ENCODE data around the gene EMILIN3.

The EMILIN3 gene, protein sequence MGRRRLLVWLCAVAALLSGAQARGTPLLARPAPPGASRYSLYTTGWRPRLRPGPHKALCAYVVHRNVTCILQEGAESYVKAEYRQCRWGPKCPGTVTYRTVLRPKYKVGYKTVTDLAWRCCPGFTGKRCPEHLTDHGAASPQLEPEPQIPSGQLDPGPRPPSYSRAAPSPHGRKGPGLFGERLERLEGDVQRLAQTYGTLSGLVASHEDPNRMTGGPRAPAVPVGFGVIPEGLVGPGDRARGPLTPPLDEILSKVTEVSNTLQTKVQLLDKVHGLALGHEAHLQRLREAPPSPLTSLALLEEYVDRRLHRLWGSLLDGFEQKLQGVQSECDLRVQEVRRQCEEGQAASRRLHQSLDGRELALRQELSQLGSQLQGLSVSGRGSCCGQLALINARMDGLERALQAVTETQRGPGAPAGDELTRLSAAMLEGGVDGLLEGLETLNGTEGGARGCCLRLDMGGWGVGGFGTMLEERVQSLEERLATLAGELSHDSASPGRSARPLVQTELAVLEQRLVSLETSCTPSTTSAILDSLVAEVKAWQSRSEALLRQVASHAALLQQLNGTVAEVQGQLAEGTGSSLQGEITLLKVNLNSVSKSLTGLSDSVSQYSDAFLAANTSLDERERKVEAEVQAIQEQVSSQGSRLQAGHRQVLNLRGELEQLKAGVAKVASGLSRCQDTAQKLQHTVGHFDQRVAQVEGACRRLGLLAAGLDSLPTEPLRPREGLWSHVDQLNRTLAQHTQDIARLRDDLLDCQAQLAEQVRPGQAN

GRCh38 chr20:41366546-41367392 is at the start of gene EMILIN3:
Gene EMILIN3 (minus strand): TSS chr20:41366818. CDS start chr20:41366634, 184 bp downstream.
- peak; percentile 88 for DNase-seq (ENCODE audit: low spot score)

DNA sequence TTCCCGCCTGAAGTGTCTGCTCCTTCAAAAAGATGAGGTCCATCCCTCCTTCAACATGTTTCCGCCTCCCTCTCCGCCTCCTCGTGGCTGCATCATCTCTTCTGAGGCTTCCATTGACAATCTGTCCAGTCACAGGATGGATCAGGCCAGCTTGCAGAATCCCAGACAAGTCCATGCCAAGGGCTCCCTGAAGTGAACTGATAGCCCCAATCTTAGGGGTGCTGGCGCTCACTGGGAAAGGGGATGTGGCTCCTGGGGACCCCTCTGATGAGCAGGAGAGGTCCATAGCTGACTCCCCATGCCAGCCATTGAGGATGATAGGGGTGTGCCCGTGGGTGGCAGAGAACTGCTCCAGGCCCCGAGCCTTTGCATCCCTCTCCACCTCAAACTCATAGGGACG is 48.6 kb upstream of the EMILIN3 start:
- no peak for DNase-seq (ENCODE audit: low spot score)

GRCh38 chr20:41413169-41413568 is 46.6 kb upstream of the EMILIN3 start:
- no peak for DNase-seq (ENCODE audit: low spot score)

DNA sequence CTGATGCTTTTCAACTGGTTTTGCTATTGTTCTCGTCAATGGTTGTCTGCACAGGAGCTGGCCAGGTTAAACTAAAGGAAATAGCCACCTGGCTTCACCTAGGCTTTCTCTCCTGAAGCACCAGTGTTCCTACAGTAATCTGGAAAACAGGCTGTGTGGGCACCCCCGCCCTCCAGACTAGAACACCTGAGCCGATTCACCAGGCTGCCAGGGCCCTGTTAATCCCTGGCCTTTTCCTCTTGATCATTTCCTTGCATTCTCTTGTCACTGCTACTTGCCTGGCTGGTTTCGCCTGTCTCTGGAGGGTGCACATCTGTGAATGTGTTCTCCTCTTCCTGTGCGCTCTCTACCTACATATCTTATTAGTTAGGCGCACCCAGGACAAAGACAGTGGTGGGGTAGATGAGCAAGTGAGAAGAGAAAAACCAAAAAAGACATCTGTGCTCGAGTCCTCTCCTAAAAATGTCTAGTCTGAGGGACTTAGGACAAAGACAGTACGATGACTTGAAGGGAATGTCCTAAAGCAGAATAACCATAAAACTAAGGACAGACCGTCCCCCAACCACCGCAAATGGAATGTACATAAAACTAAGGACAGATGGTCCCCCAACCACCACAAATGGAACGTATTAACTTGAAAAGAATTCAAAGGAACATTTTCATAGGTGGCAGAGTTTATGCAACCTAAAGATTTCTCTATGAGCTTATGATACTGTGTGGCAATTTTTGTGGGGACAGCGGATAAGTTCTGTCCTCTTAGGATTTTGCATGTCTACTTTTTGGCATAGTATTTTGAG is 45.9 kb upstream of the EMILIN3 start:
- DNase-seq (ENCODE audit: low spot score), result no peak

DNA sequence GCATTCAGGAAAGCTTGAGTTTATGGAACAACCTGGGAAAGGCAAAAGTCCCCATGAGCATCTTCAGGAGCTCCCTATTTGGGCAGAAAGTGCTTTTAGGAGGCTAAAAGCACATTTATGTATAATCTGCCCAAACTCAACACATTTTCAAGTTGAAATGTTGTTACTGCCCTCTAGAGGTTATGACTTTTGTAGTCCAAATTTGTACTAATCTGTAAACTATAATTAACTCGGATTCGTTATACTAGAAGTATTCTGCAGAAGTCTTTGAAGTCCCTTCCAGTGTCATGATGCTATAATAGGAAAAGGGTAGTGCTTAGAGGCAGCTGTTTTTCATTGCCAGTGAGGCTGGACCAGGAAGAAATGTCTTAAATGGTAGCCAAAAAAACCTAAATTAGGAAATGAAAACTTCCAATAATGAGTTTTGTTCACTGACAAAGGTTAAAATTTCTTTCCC is 44.8 kb upstream of the EMILIN3 start:
- no peak for DNase-seq (ENCODE audit: low spot score)

DNA sequence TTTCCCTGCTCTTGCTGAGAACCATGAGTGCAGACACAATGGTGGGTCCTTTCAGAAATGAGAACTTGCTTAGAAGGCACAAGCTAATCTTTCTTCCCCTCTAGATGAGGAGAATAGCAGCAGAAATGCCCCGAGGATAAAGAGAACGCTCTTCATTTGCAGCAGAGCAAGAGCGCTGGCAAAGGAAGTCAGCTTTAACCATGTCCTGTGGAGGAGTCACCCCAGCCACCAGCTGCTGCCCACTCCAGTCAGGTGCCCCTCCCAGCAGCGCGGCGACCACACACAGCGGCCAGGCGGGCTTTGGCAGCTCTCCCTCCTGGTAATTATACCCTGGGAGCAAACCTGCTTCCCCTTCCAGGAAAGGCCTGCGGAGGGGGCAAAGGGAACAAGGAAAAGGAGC is 42.4 kb upstream of the EMILIN3 start:
- DNase-seq (ENCODE audit: low spot score), result no peak

GRCh38 chr20:41408156-41408794 is 41.7 kb upstream of the EMILIN3 start:
- no peak for DNase-seq (ENCODE audit: low spot score)

DNA sequence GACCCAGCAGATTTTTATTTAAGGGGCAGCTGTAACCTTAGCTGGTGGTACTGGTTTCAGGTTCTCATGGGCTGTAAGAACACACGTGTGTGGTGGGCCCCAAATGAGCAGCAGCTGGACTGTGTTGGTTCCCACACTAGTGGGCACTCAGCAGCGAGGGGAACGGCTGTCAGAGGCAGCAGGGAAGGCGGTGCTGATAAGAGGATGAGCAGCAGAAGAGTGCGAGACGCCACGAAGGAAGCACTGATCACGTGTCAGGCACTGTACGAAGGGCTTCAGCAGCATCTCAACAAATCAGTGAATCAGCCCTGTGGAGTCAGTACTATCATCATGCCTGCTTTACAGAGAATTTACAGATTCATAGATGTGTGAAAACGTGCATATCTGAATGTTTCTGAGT is 41.0 kb upstream of the EMILIN3 start:
- no peak for DNase-seq (ENCODE audit: low spot score)

DNA sequence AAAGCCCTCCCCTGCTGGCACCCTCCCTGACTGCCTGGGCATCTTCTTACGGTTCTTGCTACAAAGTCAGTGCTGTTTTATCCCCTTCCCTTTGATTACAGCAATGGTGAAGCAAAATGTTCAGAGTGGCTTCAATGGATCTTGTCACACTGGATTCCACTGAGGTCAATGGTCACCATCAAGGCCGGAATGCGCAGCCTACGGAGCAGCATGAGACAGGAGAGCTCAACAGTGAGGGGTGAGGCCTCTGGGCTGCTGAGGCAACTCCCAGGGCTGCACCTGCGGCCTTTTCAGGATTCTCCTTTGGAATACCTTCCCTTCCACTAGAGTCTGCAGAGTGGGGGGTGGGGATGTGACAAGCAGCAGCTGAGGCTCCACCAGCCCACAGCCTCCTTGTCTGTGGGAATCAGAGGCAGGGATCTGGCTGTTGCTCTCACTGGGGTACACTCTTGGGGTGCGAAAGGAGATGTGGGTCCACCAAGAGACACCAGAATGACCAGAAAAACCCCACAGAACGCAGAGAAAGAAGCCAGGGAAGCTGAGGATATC is 40.4 kb upstream of the EMILIN3 start:
- no peak for DNase-seq (ENCODE audit: low spot score)

- peak; percentile 66 for DNase-seq (ENCODE audit: low spot score)
Observed at GRCh38 chr20:41406353-41406752, 39.7 kb upstream of the EMILIN3 start.

DNA sequence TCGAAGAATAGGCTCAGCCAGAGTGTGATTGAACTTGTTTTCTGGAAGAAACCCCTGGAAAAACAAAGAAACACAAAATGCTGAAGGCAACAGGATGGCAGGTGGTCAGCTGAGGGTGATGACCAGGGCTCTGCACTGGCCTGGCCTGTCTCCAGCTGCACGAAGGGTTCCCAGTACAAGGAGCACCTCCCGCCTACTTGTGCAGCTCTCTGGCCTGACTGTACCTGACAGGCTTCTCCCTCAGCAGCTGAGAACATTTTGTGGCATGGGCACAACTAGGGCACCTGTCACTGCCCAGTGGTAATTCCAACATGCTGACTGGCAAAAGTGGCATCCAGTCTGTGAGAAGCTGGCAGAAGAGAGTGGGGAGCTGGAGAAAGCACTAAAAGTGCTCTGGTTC is 38.8 kb upstream of the EMILIN3 start:
- DNase-seq (ENCODE audit: low spot score), result no peak

DNA sequence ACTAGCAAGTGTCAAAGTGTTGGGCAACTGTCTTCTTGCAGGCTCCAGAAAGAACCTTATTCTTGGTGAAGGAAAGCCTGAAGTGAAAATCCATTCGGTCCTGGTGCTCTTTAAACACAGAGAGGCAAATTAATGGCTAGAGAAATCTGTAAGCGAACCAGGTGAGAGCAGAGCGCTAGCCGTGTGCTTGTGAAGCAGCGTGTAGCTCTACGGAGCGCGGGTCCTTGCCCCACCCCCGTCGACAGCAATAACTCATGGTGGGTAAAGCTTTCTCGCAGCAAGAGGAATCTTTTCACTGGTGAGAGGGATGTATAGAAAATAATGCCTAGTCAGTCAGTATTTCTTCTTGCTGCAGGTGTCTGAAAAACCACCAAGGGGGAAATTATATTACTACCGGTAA is 37.0 kb upstream of the EMILIN3 start:
- DNase-seq (ENCODE audit: low spot score), result no peak

DNA sequence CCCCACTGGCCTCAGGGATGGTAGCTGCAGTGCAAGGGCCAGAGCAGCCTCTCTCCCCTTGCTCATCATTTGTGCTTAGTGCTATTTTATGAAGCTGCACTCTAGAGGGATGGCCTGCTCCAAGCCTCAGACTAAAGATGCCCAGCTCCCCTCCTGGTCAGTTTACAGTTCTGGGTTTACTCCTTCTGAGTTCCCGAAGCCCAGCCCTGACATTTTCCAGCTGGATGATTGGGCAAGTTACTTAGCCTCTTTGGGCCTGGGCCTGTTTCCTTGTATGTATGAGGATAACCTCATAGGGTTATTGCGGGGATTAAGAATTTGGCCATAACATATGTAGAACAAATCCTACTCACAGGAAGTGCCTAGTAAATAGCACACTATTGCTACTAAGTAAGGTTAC is 31.8 kb upstream of the EMILIN3 start:
- no peak for DNase-seq (ENCODE audit: low spot score)

DNA sequence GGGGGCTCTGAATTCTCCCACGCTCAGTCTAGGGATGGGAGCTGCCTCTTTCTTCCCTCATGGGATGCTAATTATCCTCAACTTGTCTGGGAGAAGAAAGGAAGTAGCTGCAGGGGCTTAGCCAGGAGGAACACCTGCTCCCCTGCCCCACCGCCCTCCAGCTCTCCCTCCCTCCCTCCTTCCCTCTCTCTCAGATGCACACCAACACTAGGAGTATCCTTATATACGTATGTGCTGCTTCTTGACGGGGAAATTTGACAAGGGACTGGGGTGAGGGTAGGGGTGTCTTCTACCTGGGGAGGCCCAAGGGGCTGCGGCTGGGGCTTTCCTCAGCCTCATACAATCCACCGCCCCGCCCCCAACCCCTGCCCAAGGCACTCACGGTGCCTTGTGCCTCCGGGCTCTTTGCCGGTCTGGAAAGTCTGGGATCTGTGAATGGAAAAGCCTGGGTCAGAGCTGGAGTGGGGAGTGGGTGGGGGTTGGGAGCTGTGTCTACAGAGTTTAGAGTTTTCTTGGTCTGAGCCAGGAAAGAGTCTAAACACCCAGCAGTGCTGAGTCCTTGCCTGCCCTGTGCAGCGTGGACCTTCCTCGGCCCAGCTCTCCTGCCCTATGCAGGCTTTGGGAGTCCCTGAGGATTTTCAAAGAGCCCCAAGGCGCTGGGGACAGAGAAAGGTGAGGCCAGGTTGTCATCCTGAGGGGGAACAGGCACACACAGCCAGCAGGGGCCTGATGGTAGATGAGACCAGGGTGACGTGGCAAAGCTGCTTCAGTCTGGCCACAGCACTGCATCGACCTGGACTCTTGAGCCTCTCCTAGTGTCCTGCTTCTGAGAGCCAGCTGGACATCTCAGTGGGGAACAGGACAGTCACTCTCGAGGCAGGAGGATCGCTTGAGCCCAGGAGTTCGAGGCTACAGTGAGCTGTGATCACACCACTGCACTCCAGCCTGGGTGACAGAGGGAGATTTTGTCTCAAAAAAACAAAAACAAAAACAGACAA is 29.3 kb upstream of the EMILIN3 start:
- DNase-seq (ENCODE audit: low spot score), result peak; percentile 59

DNA sequence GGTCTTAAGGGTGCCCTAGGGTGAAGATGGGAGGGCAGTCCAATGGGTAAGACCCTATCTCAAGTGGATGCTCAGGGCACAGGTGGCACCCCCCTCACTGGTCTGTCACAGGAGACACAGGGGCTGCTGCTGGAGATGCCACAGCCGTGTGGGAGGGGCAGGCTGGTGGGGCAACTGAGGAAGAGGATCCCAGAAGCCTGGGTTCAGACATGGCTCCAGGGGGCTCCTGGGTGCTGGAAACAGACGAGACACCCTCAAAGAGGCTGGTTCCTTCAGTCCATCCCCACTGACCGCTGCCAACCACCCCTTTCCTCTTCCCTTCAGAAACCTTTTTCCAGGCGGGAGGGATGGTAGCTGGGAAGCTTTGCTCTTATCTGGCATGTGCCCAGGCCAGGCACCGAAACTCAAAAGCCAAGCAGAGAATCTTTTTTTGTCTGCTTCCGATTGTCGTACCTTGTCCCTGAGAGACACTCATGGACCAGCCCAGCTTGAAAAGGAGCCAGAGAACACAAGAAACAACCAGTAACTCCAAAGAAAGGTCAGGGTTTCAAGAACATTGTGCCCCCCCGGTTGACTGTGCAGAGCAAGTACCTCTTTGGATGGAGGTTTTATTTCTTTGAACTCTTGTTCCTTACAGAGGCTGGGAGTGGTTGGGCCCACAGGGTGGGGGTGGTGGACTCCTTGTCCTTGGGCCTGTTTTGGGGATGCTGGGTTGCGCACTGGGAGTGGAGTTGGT is 28.5 kb upstream of the EMILIN3 start:
- no peak for DNase-seq (ENCODE audit: low spot score)

DNA sequence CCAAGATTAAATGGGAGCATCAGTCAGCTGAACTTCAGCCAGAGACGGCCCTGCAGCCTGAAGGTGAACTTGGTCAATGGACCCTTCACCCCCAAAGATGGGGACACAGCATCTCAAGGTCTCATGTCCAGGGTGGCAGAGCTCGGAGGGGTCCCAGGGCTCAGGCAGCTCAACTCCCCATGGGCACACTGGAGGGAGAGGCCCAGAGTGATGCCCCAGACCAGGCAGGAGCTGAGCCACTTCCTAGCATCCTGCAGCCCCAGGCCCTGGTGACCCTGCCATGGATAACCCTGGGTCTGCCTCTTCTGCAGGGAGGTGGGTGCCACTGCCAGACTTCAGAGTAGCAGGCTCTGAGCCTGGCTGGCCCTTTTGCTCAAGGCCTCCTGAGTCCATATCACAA is 27.5 kb upstream of the EMILIN3 start:
- DNase-seq (ENCODE audit: low spot score), result no peak

DNA sequence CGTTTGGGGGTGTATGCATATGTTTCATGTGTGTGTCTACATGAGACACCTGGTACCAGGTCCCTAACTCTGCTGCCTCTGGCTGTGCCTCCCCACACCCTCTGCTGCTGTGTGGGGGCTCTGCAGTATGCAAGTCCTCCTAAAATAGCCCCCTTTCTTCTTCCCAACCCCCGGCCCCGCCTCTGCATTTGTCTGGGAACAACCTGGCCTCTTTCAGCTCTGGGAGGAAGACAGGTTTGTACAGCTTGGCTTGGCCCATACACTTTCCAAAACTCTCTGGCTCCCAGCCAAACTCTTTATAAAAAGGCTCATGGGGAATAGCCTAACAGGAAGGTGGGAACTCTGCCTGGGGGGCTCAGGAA is 27.1 kb upstream of the EMILIN3 start:
- no peak for DNase-seq (ENCODE audit: low spot score)

GRCh38 chr20:41392871-41393704 is 26.5 kb upstream of the EMILIN3 start:
- DNase-seq (ENCODE audit: low spot score), result no peak

Measured in D341Med (cell line).